ENCODE results near the gene POLR2E. TPM values are rescaled to one million over a fixed set of nuclear protein-coding genes. Genes with fewer than 3 reads are reported as not detected.

POLR2E gene
- total and polyA plus RNA-seq, 2 of the 8 experiments (the other 6 are each of a cell fraction or from before 2014, with no cell fraction given): 281 to 381 TPM

DNA sequence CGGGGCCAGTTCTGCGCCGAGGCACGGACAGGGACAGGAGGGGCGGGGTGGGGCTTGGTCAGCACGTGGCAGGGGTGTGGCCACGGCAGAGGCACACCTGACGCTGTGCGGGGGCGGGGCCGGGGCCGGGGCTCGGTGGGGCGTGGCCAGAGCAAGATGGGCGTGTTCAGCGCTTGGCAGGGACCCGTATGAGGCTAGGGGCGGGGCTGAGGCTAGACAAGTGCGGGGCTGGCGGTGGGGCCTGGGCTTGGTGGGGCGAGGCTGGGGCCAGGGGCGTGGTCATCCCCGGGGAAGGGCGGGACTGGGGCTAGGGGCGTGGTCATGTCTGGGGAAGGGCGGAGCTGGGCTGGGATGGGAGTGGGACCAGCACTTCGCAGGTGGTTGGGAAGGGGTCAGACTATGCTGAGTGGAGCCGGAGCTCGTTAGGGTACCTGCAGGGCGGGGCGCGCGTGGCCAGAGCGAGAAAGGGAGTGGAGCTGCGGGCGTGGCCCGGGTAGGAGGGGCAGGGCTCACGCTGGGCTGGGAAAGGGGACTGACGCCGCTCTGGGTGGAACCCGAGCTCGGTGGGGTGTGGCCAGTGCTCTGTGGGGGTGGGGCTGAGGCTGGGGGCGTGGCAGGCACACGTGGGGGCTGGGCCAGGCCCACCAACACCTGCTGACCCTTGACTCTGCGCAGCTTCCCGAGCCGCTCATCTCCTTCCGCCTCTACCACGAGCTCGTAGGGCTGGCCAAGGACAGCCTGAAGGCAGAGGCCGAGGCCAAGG lies 12.8 kb downstream of the POLR2E start (continued):
- 0 out of 4 replicates have a peak, but pooled peaks of 1 of the 2 experiments have one; percentile 36 for TF ChIP-seq SIN3A (conservative IDR thresholded peaks at IDR 0.05 in 1 of 2, IDR thresholded peaks at IDR 0.05 in 1 of 2; ENCODE audit: low read depth in 1 of 2, low read length in 2 of 2)
- TF ChIP-seq SUZ12 (IDR thresholded peaks at IDR 0.05; ENCODE audit: low read length): no peak
- no peak for TF ChIP-seq ZNF274 (IDR thresholded peaks at IDR 0.05; ENCODE audit: borderline replicate concordance, extremely low read depth, low read length)
- TF ChIP-seq, protein P1, sequence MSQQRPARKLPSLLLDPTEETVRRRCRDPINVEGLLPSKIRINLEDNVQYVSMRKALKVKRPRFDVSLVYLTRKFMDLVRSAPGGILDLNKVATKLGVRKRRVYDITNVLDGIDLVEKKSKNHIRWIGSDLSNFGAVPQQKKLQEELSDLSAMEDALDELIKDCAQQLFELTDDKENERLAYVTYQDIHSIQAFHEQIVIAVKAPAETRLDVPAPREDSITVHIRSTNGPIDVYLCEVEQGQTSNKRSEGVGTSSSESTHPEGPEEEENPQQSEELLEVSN (IDR thresholded peaks at IDR 0.05): no peak
- no peak for TF ChIP-seq EZH2 (IDR thresholded peaks at IDR 0.05; ENCODE audit: low read depth, low read length, severe bottlenecking)
- no peak for TF ChIP-seq CHD1 (IDR thresholded peaks at IDR 0.05; ENCODE audit: low read depth, low read length)
- TF ChIP-seq EGR1 (IDR thresholded peaks at IDR 0.05; ENCODE audit: borderline replicate concordance, low read depth, low read length): peak; percentile 47; the same call in 1 of the 2 replicates
- no peak for TF ChIP-seq SAP30 (IDR thresholded peaks at IDR 0.05; ENCODE audit: insufficient read depth, insufficient replicate concordance, low read length)
- no peak for TF ChIP-seq SRF (IDR thresholded peaks at IDR 0.05; ENCODE audit: low read depth, low read length)
- TF ChIP-seq GTF2F1 (IDR thresholded peaks at IDR 0.05; ENCODE audit: borderline replicate concordance, low read depth, low read length): no peak
- TF ChIP-seq MAFK (IDR thresholded peaks at IDR 0.05; ENCODE audit: low read depth, low read length): no peak
- TF ChIP-seq, protein P2, sequence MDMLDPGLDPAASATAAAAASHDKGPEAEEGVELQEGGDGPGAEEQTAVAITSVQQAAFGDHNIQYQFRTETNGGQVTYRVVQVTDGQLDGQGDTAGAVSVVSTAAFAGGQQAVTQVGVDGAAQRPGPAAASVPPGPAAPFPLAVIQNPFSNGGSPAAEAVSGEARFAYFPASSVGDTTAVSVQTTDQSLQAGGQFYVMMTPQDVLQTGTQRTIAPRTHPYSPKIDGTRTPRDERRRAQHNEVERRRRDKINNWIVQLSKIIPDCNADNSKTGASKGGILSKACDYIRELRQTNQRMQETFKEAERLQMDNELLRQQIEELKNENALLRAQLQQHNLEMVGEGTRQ (IDR thresholded peaks at IDR 0.05; ENCODE audit: low read length): peak; percentile 44
- no peak for TF ChIP-seq TCF12 (IDR thresholded peaks at IDR 0.05; ENCODE audit: low read depth, low read length)
- TF ChIP-seq KDM5A (IDR thresholded peaks at IDR 0.05; ENCODE audit: low read length): no peak
- TF ChIP-seq RNF2 (IDR thresholded peaks at IDR 0.05; ENCODE audit: borderline replicate concordance, low read depth, low read length, missing control alignments, poor library complexity, severe bottlenecking): no peak
- TF ChIP-seq, protein P3, sequence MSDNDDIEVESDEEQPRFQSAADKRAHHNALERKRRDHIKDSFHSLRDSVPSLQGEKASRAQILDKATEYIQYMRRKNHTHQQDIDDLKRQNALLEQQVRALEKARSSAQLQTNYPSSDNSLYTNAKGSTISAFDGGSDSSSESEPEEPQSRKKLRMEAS (IDR thresholded peaks at IDR 0.05): peak; percentile 70
- TF ChIP-seq FOSL1 (IDR thresholded peaks at IDR 0.05; ENCODE audit: insufficient read depth, low read depth, low read length): no peak
- no peak for TF ChIP-seq CBX8 (IDR thresholded peaks at IDR 0.05; ENCODE audit: borderline replicate concordance, low read depth, low read length)
- TF ChIP-seq POLR2AphosphoS5 (IDR thresholded peaks at IDR 0.05; ENCODE audit: low read depth, low read length): no peak
